WERI-Rb-1 (cell line): ENCODE measurements around the gene PDAP1.
"Not testable (repeated sequence)": the region's sequence is repeated elsewhere in the genome, so short reads cannot be mapped to it uniquely, and the experiment has no call there.

Experiments used
- DNase-seq: peaks from one replicate; pipeline ENCODE4 v3.0.0-alpha.2; 2020
- H3K27ac ChIP-seq: fragments of 250-450 bp; sonication (Bioruptor Pico); 2 replicates; pipeline ENCODE4 v1.5.1; 2020; ENCODE audit warnings: mild to moderate bottlenecking, moderate library complexity
- H3K27me3 ChIP-seq: fragments of 250-450 bp; sonication (Bioruptor Pico); 2 replicates; pipeline ENCODE4 v1.5.1; 2021; ENCODE audit warnings: mild to moderate bottlenecking, low read depth, moderate library complexity; ENCODE audit not compliant: insufficient read depth, severe bottlenecking
- H3K36me3 ChIP-seq: fragments of 250-450 bp; sonication (Bioruptor Pico); 2 replicates; pipeline ENCODE4 v1.5.1; 2020; ENCODE audit warnings: mild to moderate bottlenecking, moderate library complexity
- H3K4me3 ChIP-seq: 2 replicates; pipeline ENCODE4 v1.5.1; 2011; ENCODE audit warnings: low read depth, mild to moderate bottlenecking, control low read depth, low read length
- H3K9me3 ChIP-seq: fragments of 250-450 bp; sonication (Bioruptor Pico); 2 replicates; pipeline ENCODE4 v1.5.1; 2021; ENCODE audit warnings: mild to moderate bottlenecking, moderate library complexity; ENCODE audit not compliant: severe bottlenecking
- CTCF ChIP-seq: IDR thresholded peaks from 2 replicates; pipeline ENCODE4 v1.5.1; 2011; ENCODE audit warnings: low read depth, mild to moderate bottlenecking, control low read depth, inconsistent platforms, low read length

PDAP1 gene

GRCh38 chr7:99381664-99382075, 26.7 kb downstream of the PDAP1 start:
- 0 out of 2 replicates have a peak, but pooled peaks cover 2% of the 10 kb centered on the region for H3K36me3 ChIP-seq
- TF ChIP-seq CTCF: no peak
- H3K27ac ChIP-seq: no peak overlapping the region
- no peaks in the 10 kb centered on the region for H3K27me3 ChIP-seq
- H3K9me3 ChIP-seq: no peaks in the 10 kb centered on the region
- DNase-seq: no peak
- H3K4me3 ChIP-seq: no peak overlapping the region

- Histone ChIP-seq H3K27me3 (no peaks in the 10 kb centered on the region), H3K36me3 (no peaks in the 10 kb centered on the region), H3K9me3 (no peaks in the 10 kb centered on the region), H3K27ac (no peak overlapping the region), H3K4me3 (no peak overlapping the region)
- DNase-seq: no peak
- TF ChIP-seq CTCF: no peak
Measured at GRCh38 chr7:99380823-99381663, 27.4 kb downstream of the PDAP1 start.

- H3K36me3 ChIP-seq: no peaks in the 10 kb centered on the region
- DNase-seq: no peak
- no peak for TF ChIP-seq CTCF
- H3K9me3 ChIP-seq: no peaks in the 10 kb centered on the region
- H3K4me3 ChIP-seq: no peak overlapping the region
- H3K27ac ChIP-seq: no peak overlapping the region
- H3K27me3 ChIP-seq: no peaks in the 10 kb centered on the region
Measured at GRCh38 chr7:99380032-99380822, 28.2 kb downstream of the PDAP1 start.

GRCh38 chr7:99379693-99380031, 28.7 kb downstream of the PDAP1 start:
- not testable (repeated sequence) for DNase-seq, H3K9me3 ChIP-seq, H3K4me3 ChIP-seq, H3K27me3 ChIP-seq, H3K27ac ChIP-seq, H3K36me3 ChIP-seq

- TF ChIP-seq CTCF: no peak
- no peaks in the 10 kb centered on the region for H3K36me3 ChIP-seq
- H3K27ac ChIP-seq: no peak overlapping the region
- DNase-seq: no peak
- no peak overlapping the region for H3K4me3 ChIP-seq
- H3K9me3 ChIP-seq: no peaks in the 10 kb centered on the region
- H3K27me3 ChIP-seq: no peaks in the 10 kb centered on the region
Measured at GRCh38 chr7:99379043-99379577, 29.3 kb downstream of the PDAP1 start.
